ENCODE results near the gene GAL3ST2. TPM values are rescaled to one million over a fixed set of nuclear protein-coding genes. Genes with fewer than 3 reads are reported as not detected.

GAL3ST2 gene
- total RNA-seq, 4 donors from 2014 or later = 0.21 to 0.29 TPM; not detected in 2

- Histone ChIP-seq H3K4me1 (no peaks in the 10 kb centered on the region), H3K27me3 (no peaks in the 10 kb centered on the region), H3K36me3 (no peaks in the 10 kb centered on the region), H3K4me3 (no peak overlapping the region), H3K9me3 (no peaks in the 10 kb centered on the region), H3K27ac (no peak overlapping the region)
- intact Hi-C loops (cut with DNase I; ENCODE audit: low total_unique reads) = no loop called here
- no peak for TF ChIP-seq POLR2A (IDR thresholded peaks at IDR 0.05)
- no peak for TF ChIP-seq CTCF (IDR thresholded peaks at IDR 0.05)
- peak in 1 of 2 donors; percentile 11 for DNase-seq
Observed at GRCh38 chr2:241760301-241760771, 16.3 kb upstream of the GAL3ST2 start.

- TF ChIP-seq POLR2A (IDR thresholded peaks at IDR 0.05) (no peak), CTCF (IDR thresholded peaks at IDR 0.05) (no peak)
- no peaks in the 10 kb centered on the region for H3K27me3 ChIP-seq
- intact Hi-C loops (cut with DNase I; ENCODE audit: low total_unique reads) = no loop called here
- no peak overlapping the region for H3K27ac ChIP-seq
- peak in 1 of 2 donors; percentile 1 for DNase-seq
- H3K36me3 ChIP-seq = no peaks in the 10 kb centered on the region
- no peaks in the 10 kb centered on the region for H3K9me3 ChIP-seq
- H3K4me1 ChIP-seq = no peaks in the 10 kb centered on the region
- no peak overlapping the region for H3K4me3 ChIP-seq
Observed at GRCh38 chr2:241762321-241762932, 14.2 kb upstream of the GAL3ST2 start.

GRCh38 chr2:241762933-241763369 lies 13.7 kb upstream of the GAL3ST2 start:
- intact Hi-C loops (cut with DNase I; ENCODE audit: low total_unique reads) = no loop called here
- no peak overlapping the region for H3K4me3 ChIP-seq
- TF ChIP-seq POLR2A (IDR thresholded peaks at IDR 0.05) (no peak), CTCF (IDR thresholded peaks at IDR 0.05) (no peak)
- no peaks in the 10 kb centered on the region for H3K36me3 ChIP-seq
- DNase-seq = no peak
- no peaks in the 10 kb centered on the region for H3K9me3 ChIP-seq
- H3K27me3 ChIP-seq = no peaks in the 10 kb centered on the region
- H3K27ac ChIP-seq = no peak overlapping the region
- H3K4me1 ChIP-seq = no peaks in the 10 kb centered on the region

- H3K9me3 ChIP-seq = no peaks in the 10 kb centered on the region
- TF ChIP-seq POLR2A (IDR thresholded peaks at IDR 0.05) (no peak), CTCF (IDR thresholded peaks at IDR 0.05) (no peak)
- intact Hi-C loops (cut with DNase I; ENCODE audit: low total_unique reads) = no loop called here
- no peak for DNase-seq
- no peaks in the 10 kb centered on the region for H3K27me3 ChIP-seq
- no peak overlapping the region for H3K27ac ChIP-seq
- H3K4me1 ChIP-seq = no peaks in the 10 kb centered on the region
- no peaks in the 10 kb centered on the region for H3K36me3 ChIP-seq
- no peak overlapping the region for H3K4me3 ChIP-seq
Observed at GRCh38 chr2:241763551-241764274, 12.9 kb upstream of the GAL3ST2 start.

All from uterus (tissue), 4 donors.